HG02938 (cell line): ENCODE data around the gene C6orf15.

ENCODE experiments used
- ATAC-seq: cut with Tn5 transposase; IDR thresholded peaks from one replicate; pipeline ENCODE4 v1.9.1; 2021; ENCODE audit warnings: mild to moderate bottlenecking, moderate library complexity; ENCODE audit not compliant: unreplicated experiment

C6orf15 gene

DNA sequence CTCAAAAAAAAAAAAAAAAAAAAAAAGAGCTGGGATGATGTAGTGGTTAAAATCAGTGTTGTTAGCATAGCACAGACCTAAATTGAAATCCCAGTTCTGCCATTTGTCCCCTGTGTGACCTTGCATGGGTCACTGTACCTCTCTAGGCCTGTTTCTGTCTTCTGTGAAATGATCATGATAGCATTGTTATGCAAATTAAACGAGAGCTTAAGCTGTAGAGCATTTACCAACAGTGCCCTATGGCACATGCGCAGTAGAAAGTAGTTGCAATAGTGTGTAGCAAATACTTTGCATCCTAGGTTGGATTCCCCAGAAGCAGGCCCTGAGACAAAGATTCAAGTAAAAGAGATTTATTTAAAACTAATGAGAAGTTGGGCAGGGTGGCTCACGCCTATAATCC is 19.2 kb upstream of the C6orf15 start:
- ATAC-seq = no peak

DNA sequence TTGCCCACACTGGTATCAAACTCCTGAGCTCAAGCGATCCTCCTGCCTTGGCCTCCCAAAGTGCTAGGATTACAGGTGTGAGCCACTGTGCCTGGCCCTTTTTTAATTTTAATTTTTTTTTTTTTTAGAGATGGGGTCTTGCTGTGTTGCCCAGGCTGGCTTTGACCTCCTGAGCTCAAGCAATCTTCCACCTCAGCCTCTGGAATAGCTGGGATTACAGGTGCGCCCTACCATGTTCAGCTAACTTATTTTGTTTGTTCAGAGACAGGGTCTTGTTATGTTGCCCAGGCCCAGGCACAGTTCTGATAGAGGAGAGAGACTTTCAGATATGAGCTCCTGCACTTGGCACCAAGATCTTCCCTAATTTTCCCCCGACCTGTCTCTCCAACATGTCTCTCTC is 18.4 kb upstream of the C6orf15 start:
- ATAC-seq = no peak

DNA sequence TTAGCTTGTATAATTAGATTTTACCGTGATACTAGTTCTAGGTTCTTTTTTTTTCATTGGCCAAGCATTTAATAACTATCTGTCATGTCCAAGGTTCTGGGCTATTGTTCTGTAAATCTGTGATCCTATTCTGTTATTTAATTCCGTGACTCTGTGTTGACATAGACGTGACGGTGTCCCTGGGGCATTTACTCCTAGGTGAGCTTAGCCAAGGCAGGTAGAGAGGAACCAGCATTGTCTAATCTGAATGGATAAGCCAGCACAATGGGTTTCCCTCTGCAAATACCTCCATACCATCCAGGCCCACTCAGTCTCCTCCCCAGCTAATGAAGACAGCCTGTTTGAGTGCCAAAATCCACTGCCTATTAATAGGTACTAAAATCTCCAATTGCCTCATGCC is 16.8 kb upstream of the C6orf15 start:
- ATAC-seq = no peak

DNA sequence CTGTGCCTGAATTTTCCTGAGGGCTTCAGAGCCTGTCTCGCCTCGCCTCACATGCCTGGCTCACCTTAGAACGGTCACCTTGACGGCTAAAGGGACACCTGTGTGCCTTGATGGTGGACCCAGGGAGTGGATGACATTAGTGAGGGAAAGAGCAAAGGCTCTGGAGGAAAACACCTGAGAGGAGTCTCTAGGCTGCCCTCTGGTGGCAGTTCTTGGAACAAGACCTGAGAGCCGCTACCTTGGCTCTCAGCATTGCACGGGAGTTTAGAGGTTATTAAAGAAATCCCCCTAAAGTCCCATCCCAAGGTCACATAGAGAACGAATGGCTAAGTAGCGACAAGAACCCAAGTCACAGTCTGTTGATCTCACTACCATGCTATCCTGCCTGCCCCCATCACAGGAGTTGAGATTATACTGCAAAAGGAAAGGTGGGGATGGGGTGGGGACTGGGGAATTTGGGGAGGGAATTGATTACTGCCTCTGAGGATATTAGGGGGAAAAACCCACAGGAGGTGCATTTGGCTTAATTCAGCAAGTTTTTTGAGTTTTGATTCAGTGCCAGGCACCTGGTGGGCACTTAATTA is 15.8 kb upstream of the C6orf15 start:
- ATAC-seq = no peak

DNA sequence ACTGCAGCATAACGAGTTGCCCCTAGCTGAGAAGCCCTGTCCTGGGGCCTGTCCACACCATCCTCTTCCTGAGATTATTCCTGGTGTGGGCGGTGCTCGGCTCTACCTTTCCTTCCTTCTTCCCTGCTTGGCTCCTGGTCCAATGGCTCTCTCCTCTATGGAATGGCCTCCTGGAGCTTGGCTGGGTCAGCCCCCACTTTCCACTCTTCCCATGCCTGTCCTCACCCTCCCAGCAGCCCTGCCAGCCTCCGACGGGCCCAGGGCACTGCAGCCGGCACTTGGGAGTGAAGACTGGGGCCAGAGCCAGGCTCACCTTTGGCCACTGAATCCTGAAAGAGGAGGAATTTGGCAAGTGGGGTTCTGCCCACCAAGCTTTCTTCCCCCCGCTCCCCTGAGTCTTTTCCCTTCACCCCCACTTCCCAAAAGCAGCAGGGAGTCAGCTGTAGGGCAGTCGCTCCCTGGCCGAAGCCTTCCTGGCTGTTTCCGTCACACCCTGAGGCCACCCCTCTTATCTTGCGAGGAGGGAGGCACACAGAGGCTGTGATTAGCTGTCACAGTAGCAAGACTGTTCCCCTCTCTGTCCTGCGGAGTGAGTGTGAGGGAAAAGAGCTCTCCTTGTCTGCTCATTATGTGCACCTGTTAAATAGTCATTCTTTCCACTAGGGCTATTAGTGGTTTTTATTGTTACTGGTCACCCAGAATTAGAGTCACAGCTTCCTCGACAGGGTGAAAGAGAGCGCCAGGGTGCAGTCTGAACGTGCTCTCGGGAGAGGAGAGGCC is 14.2 kb upstream of the C6orf15 start:
- ATAC-seq = no peak

DNA sequence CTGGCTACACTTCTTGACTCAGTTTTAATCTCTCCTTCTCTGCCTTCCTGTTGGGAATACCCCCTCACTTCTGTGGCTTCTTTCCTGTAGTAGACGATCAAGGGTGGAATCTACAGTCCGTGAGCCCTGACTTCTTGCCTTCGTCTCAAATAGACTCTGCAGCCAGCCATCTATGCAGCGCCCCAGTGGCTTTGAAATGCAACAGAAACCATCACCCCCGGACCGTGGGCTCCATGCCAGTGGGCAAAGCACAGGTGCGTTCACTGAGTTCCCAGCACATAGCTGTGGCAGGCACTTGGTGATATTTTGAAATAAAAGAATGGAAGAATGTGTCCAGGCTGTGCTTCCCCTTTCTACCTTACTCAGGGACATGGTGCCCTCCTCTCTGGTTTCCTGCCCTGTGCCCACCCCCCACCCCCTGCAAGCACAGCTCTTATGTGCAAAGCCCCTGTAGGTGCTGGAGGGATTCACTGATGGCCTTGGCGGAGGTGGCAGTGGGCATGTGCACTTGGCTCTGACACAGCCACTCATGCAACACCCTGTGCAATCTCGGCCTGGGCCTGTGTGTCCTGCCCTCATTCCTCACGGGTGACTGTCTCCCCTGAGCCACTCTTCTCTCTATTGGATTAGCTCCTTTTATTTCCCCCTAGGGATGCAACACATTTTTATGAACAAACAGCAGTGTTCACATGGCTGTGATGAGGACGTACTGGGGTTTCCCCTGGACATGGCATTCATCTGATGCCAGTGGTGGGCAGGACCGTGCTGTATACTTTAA is 13.4 kb upstream of the C6orf15 start:
- ATAC-seq = no peak

DNA sequence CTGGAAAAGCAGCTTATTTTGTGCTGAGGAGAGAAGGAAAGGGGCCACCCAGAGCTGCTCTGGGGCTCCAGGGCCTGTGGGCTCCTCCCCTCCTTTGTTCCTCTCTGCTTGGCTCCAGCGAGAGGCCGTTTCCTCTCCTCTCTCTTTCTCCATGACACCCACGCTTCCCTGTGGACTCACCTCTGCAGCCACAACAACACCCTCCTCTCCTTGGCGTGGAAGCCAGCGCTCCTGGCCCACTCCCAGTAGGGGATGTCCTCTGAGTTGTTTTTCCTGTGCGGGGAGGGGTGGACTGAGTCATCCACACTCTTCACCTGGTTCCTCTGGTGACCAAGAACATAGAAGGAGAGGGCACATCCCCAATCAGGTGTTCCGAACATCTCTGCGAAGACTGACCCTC is 12.8 kb upstream of the C6orf15 start:
- ATAC-seq = no peak

DNA sequence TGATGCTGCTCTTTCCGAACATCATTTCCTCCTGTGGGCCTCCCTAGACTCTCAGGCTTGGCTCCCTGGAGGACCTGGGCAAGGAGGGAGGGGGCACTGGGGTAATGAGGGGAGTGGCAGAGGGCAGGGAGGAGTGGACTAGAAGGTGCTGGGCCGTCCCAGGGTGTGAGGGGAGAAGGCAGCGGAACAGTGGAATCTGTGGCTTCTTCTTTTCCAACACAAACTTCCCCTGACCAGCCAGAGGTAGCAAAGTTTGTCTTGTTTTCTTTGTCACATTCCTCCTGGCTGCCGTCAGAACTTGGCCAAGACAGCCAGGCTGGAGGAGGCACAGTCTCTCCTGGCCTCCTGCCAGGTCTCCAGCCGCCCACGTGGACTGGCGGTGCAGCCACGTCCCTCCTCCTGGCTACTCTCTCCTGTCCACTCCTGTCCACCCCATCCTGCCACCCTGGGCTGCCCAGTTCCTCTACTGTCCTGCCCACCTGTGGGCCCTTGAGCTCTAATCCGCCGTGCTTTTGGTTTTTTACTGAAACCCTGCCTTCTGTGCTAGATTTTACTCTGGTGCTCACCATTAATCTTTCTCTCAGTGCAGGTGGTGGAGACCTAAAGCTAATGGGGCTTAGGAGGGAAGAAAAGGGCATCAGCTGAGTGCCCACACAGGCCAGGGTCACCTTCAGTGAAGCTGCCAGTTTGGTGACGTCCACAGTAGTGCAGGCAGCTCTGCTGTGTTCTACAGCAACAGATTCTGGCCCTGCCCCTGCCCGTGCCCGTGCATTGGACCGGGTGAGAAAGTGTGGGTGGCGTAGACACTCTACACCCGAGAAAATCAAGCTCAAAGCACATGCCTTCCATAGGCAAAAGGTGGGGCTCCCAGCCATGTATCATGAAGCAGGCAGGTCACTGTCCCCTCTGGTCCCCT is 10.7 kb upstream of the C6orf15 start:
- ATAC-seq = no peak

DNA sequence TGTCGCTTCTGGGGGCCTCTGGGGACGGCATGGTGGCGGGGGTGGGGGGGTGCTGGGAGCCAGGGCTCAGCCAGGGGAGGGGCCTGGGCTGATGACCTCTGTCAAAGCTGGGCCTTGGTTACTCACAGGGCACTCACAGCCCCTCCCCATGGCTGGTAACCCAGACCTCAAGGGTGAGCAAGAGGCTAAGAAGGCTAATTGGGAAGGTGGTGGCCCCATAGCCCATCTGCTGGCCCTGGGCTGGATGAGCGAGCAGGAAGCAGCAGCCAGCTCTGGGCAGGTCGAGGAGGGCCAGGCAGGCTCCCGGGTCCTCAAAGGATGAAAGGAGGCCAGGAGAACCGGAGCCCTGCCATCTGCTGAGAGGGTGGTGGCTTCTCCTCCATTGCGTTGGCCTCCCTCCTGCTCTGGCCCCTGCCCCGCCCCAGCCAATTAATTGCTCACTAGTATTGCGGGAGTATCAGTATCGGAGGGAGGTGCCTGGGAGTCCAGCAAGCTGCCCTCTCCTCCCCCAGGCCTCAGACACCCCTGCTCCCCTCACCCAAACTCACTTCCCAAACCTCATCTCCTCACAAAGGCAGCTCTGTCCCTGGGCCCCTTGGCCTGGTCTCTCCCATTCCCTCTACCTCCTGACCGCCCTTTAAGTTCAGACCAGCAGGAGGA is 8.9 kb upstream of the C6orf15 start:
- ATAC-seq = no peak

DNA sequence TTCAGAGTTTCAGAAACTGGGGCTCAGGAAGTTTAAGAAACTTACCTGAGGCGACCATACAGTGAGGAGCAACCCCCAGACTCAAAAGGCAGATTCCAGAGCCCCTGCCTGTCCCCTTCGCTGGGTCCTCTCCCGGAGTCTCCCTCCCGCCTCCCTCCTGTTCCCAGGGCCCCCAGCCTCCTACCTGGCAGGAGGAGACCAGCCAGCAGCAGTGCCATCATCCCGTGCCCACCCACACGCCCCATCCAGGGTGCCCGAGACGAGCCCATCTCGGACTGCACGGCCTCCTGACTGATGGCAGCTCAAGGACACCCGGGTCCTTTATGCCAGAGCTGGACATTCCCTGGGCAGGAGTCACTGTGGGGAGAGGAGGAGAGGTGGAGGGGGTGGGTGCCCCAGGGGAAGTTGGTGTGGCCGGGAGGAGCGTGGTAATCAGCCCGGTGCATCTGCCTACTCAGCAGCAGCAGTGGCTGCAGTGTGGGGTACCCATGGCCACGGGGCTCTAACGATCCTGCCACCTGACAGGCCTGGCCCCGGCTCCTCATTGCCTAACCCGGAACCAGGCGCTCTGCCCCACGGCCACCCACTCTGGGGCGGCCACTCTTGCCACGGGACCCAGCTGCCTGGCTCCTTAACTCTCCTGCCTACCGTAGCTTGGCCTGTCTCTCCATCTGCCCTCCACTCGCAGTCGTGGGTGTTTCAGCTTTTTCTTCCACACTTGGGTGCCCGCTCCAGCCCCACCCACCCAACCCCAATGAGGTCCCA is 8.0 kb upstream of the C6orf15 start, which contains the start of gene CDSN:
CDSN (minus strand) TSS at position 296 of the 765 bp plus-strand sequence; CDS start at position 269, 27 bp downstream.
- ATAC-seq = no peak

DNA sequence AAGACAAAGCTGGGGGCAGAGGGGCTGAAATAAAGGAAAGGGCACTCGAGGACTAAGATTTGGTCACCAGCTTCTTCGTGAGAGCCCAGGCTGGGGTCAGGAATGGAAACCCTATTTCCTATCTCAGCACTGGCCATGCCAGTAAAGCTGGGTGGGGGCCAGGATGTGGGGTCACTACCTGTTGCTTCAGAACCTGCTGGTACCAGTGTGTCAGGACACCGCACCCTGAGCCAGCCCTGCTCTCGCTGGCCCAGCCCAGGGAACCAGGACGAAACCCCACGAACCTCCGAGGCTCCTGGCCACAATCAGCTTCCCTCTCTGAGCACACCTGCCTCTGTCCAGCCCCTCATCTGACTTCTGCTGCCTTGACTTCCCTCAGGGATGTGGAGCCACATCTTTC is 5.8 kb upstream of the C6orf15 start:
- no peak for ATAC-seq

DNA sequence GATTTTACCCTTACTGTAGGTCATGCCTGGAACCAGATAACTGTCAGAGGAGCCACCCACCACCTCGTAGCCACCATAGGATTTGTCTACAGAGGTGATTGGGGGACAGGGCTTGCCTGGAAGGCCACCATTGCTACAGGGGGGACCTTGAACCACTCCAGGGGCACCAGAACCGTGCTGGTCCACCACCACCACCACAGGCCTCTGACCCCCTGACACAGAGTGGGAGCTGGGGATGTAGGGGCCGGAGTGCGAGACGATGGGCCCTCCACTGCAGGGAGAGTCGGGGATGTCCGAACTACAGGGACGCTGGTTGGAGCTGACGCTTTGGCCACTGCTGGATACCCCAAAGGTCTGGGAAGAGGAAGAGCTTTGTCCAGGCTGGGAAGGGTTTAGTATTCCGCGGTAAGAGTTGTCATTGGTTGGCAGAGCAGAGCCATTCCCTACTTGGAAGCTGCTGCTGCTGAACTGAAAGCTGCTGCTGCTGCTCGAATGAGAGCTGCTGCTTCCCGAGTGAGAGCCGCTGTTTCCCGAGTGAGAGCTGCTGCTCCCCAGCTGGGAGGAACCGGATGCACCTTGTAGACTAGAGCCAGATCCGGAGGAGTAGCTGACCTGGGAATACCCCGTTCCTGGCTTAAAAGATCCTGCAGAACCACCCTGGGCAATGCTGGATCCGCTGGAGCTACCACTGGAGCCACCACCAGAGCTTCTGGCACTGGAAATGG is 4.4 kb upstream of the C6orf15 start:
- ATAC-seq = no peak

DNA sequence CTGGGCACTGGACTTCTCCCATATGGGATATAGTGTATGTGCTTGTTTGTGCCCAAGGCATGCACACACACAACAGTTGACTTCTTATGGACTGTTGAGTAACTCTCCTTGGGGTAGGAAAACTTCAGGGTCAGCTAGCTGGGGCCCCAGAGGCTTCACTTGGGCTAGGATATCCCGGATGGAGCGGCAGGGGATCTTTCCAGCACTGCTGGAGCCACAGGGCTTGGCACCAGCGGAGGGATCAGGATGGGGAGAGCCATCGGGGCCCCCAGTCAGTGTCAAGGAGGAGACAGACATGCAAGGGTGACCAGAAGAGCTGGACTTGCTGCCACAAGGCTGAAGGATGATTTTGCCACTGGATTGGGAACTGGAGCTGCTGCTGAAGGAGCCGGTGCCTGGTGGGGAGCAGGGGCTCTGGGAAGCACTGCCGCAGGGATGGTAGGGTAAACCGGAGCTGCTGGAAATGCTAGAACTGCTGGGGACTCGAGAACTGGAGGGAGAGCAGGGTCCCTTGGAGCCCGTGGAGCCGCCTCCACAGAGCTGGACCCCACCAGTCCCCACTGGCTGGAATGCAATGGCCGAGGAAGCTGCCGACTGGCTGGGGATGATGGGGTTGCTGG is 3.7 kb upstream of the C6orf15 start:
- no peak for ATAC-seq

DNA sequence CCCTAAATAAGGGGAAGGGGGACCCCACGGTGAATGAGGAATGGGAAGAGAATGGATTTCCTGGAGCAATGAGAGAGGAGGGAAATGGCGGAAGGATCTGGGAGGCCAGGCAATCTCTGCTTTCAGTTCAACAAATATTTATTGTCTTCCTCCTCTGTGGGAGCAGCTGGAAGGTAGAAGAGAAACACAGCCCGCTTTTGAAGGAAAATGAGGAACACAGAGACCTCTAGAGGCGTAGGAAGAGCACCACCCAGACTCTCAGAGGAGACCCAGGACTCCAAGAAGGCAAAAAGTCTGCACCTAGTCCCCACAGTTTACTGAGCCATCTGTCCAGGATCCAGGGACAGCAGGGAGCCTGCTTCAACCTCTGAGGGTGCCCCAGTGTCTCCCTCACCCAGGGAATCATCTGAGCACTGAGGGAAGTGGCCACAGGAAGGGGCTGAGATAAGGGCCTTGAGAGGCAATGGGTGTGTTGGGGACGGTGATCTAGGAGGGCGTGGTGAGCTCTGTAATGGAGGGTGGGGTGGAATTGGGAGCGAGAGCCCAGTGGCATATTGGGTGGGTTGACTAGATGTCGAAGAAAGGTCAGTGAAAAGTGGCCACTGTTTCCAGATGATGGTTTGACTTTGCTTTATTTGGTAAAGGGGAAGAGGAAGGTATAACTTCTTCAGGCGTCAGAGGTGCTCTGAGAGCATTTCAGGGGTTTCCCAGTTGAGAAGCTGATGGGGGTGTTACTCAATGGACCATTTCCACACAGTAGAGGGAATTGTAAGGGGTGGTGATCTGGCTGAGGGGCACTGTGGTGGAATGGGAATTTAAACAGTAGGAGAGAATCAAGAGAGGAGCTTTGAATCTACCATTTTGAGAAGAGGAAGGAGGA is 2.8 kb upstream of the C6orf15 start:
- no peak for ATAC-seq

DNA sequence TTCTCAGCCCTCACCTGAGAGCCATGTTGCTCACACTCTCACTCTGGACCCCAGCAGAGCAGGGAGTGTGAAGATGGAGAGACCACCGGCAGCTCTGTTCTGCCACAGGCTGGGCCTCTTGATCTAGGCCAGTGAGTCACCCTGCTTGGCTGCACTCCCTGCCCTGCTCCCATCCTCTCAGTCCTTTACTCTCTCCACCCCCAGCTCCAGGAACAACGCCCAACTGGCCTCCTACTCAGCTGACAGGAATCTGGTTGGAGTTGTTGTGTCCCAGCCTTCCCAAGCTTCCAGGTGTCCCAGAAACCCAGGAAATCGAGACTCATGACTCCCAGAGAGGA is 2.1 kb upstream of the C6orf15 start, which contains the start of gene PSORS1C1:
PSORS1C1 (plus strand) TSS at position 260 of the 338 bp plus-strand sequence. CDS start 14,833 bp downstream, outside the sequence.
- ATAC-seq = no peak

DNA sequence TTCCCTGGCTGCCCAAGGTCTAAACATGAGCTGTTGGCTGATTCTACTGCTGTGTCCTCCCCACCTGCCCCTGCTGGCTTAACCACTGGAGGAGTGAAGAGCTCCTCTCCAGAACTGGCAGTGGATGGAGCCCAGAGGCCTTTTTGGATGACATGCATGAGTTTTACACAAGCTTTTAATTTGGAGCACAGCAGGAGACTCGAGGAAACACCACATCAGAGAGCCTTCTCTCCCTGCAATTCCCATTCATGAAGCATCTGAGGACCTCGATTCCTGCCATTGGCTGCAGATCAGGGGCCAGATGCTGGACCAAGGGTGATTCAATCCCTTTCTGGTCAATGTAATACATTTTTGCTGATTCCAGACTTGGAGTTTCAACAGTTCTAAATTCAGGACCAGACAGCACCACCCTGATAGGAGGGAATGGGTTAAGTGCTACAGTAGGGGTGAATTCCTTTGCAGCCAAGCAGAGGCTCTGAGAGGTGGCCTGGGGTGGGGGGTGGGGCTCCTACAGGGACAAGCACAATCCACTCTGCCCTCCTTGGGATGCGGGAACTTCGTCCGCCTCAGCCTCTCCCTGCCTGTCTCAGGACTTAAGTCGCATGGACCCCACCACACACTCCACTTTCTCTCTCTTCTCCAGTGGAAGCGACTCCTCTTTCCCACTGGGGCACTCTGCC is 1.6 kb upstream of the C6orf15 start:
- no peak for ATAC-seq

DNA sequence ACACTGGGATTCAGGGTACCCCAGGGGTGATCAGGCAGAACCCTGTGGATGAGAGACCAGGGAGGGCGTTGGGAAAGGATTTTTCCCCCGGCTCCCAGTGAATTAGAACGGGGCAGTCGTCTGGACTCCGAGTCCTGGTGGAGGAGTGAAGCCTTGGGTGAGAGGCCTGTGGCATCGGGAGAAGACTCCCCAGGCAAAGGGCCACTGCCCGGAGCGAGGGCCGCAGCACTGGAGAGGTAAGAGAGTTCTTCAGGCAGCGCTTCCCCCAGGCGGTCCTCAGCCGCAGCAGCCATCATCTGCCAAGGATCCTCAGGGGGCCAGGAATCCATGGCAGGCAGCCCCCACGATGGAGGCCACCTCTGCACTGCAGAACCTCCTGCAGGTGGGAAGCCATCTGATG is 663 bp downstream of the C6orf15 start:
- ATAC-seq = no peak
